ENCODE data around the gene SART1.
"Not testable (repeated sequence)": the region's sequence is repeated elsewhere in the genome, so short reads cannot be mapped to it uniquely, and the experiment has no call there.

SART1 gene

GRCh38 chr11:66006134-66006890 lies 44.8 kb downstream of the SART1 start:
- CTCF ChIA-PET, result no interaction called here
- Mint-ChIP-seq H3K9me3 (no peaks in the 10 kb centered on the region), H3K36me3 (peaks cover 33% of the 10 kb centered on the region), H3K4me1 (peaks cover 26% of the 10 kb centered on the region), H3K27ac (no peak overlapping the region), H3K27me3 (peaks cover 20% of the 10 kb centered on the region), H3K4me3 (no peak overlapping the region)
- DNase-seq, result no peak

GRCh38 chr11:66006891-66007176 lies 45.3 kb downstream of the SART1 start:
- no peak for DNase-seq
- Mint-ChIP-seq H3K27me3 (peaks cover 25% of the 10 kb centered on the region), H3K36me3 (peaks cover 31% of the 10 kb centered on the region), H3K4me3 (no peak overlapping the region), H3K27ac (no peak overlapping the region), H3K4me1 (peaks cover 25% of the 10 kb centered on the region), H3K9me3 (no peaks in the 10 kb centered on the region)
- CTCF ChIA-PET, result no interaction called here

DNA sequence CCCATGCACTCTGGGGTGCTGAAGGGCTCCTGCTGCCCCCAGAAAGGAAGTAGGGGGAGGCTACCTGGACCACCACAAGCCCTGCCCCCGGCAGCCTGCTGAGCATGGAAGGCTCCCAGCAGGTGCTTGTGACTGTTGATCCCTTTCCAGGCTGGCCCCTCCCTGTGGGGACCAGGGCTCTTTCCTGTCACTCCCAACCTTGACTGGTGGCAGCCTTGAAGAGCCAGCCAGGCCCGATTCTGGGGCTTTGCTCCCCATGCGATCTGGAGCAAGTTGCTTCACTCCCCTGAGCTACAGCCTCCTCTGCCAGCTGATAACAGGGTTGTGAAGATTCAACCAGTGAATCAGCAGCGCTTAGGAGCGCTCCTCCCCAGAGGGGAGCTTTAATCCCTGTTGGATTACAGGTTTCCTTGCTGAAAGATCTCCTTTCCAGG lies 45.7 kb downstream of the SART1 start:
- Mint-ChIP-seq H3K4me1 (peaks cover 21% of the 10 kb centered on the region), H3K27ac (no peak overlapping the region), H3K4me3 (no peak overlapping the region), H3K27me3 (peaks cover 29% of the 10 kb centered on the region), H3K36me3 (peaks cover 27% of the 10 kb centered on the region), H3K9me3 (no peaks in the 10 kb centered on the region)
- DNase-seq, result no peak
- CTCF ChIA-PET, result no interaction called here

GRCh38 chr11:66008095-66008467 lies 46.5 kb downstream of the SART1 start:
- H3K4me1 Mint-ChIP-seq, result peaks cover 15% of the 10 kb centered on the region
- H3K27me3 Mint-ChIP-seq, result peaks cover 38% of the 10 kb centered on the region
- no peak for DNase-seq
- H3K36me3 Mint-ChIP-seq, result peaks cover 21% of the 10 kb centered on the region
- H3K27ac Mint-ChIP-seq, result no peak overlapping the region
- H3K9me3 Mint-ChIP-seq, result no peaks in the 10 kb centered on the region
- CTCF ChIA-PET, result interaction anchor here (0.9 to 3.4 kb wide), 2 partner anchors 14 to 37 kb away, joined by 4 to 15 read pairs; no protein-coding TSS in a partner anchor
- no peak overlapping the region for H3K4me3 Mint-ChIP-seq

GRCh38 chr11:66008468-66009101 lies 47.1 kb downstream of the SART1 start:
- H3K4me1 Mint-ChIP-seq, result peaks cover 10% of the 10 kb centered on the region
- no peak for DNase-seq
- CTCF ChIA-PET, result interaction anchor here (0.9 to 3.4 kb wide), 3 partner anchors 13 to 37 kb away, joined by 4 to 15 read pairs (median 4); no protein-coding TSS in a partner anchor
- no peak overlapping the region for H3K4me3 Mint-ChIP-seq
- no peaks in the 10 kb centered on the region for H3K9me3 Mint-ChIP-seq
- H3K27me3 Mint-ChIP-seq, result peaks cover 43% of the 10 kb centered on the region
- H3K36me3 Mint-ChIP-seq, result peaks cover 16% of the 10 kb centered on the region
- no peak overlapping the region for H3K27ac Mint-ChIP-seq

- H3K4me1 Mint-ChIP-seq, H3K27ac Mint-ChIP-seq, H3K4me3 Mint-ChIP-seq, H3K9me3 Mint-ChIP-seq, H3K36me3 Mint-ChIP-seq, DNase-seq: not testable (repeated sequence)
- CTCF ChIA-PET, result interaction anchor here (3.4 kb wide), 1 partner anchor 12 kb away, joined by 15 read pairs; no protein-coding TSS in a partner anchor
- H3K27me3 Mint-ChIP-seq, result peaks cover 49% of the 10 kb centered on the region
Measured at GRCh38 chr11:66010036-66010435, 48.5 kb downstream of the SART1 start.

DNA sequence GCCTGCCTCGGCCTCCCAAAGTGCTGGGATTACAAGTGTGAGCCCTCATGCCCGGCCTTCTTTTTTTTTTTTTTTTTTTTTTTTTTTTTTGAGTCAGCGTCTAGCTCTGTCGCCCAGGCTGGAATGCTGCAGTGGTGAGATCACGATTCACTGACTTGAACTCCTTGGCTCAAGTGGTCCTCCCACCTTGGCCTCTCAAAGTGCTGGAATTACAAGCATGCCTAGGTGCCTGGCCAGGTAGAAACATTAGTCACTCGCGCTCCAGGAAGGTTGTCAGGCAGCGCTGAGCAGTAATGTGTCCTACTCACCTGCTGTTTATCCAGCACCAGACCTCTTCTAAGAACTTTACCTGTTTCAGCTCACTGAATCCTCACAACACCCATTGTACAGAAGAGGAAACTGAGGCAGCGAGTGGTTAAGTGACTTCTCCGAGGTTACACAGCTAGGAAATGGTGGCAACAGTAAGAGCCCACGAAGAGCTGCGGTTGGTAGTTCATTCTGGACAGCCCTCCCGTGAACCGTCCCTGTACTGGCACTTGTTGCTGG lies 49.8 kb downstream of the SART1 start:
- no peak overlapping the region for H3K27ac Mint-ChIP-seq
- H3K27me3 Mint-ChIP-seq, result peaks cover 49% of the 10 kb centered on the region
- no peaks in the 10 kb centered on the region for H3K9me3 Mint-ChIP-seq
- peaks cover 2% of the 10 kb centered on the region for H3K4me1 Mint-ChIP-seq
- no peaks in the 10 kb centered on the region for H3K36me3 Mint-ChIP-seq
- DNase-seq, result no peak
- CTCF ChIA-PET, result interaction anchor here (2.9 to 3.4 kb wide), 2 partner anchors 10 to 11 kb away, joined by 14 to 15 read pairs; no protein-coding TSS in a partner anchor
- H3K4me3 Mint-ChIP-seq, result no peak overlapping the region

- Mint-ChIP-seq H3K9me3 (no peaks in the 10 kb centered on the region), H3K4me1 (peaks cover 2% of the 10 kb centered on the region), H3K4me3 (no peak within 1 kb of the TSS), H3K27ac (no peak within 1 kb of the TSS), H3K27me3 (peaks cover 49% of the 10 kb centered on the region), H3K36me3 (no peaks in the 10 kb centered on the region)
- DNase-seq, result no peak
- CTCF ChIA-PET, result interaction anchor here (0.8 to 2.9 kb wide), 2 partner anchors 11 to 41 kb away, joined by 3 to 14 read pairs; partner anchors contain the start of gene SF3B2
Measured at GRCh38 chr11:66011785-66012303, 50.3 kb downstream of the SART1 start, which contains the start of gene CST6. TSS of gene CST6 (plus strand) at chr11:66012008. CDS start at chr11:66012045, 37 bp downstream.

GRCh38 chr11:66012371-66012945 lies 50.9 kb downstream of the SART1 start:
- Mint-ChIP-seq H3K4me1 (peaks cover 2% of the 10 kb centered on the region), H3K27ac (no peak overlapping the region), H3K9me3 (no peaks in the 10 kb centered on the region), H3K4me3 (no peak overlapping the region), H3K36me3 (no peaks in the 10 kb centered on the region), H3K27me3 (peaks cover 49% of the 10 kb centered on the region)
- no peak for DNase-seq
- CTCF ChIA-PET, result interaction anchor here (0.8 to 2.9 kb wide), 3 partner anchors 10 to 301 kb away, joined by 3 to 14 read pairs (median 3); partner anchors contain the start of gene SF3B2

DNA sequence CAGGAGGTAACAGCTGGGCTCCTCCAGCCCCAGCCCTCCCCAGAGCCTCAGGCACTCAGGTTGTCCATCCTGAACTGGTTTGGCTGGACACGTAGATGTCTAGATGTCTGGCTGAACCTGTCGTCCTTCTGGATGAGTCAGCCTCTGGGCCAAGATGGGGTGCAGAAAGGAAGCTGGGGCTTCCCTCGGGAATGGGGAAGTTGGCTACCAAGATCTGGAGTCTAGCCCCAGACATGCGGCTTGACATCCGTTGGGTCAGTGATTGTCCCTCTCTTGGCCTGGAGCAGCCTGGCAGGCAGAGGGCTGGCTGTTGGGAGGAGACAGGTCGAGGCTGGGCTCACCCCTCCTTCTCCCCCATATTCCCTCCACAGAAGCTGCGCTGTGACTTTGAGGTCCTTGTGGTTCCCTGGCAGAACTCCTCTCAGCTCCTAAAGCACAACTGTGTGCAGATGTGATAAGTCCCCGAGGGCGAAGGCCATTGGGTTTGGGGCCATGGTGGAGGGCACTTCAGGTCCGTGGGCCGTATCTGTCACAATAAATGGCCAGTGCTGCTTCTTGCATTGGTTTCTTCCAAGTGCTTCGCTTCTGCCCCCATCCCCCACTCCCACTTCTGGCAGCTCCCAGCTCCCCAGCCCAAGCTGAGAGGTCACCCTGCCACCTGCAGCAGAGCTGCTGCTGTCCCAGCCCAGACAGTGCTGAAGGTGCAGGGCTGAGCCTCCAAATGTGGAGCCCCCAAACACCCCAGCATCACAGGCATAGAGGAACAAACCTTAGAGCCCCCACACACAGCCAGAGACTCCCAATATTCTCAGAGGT lies 51.6 kb downstream of the SART1 start:
- CTCF ChIA-PET, result interaction anchor here (0.9 to 2.9 kb wide), 2 partner anchors 9 to 302 kb away, joined by 3 to 14 read pairs; no protein-coding TSS in a partner anchor
- no peak overlapping the region for H3K27ac Mint-ChIP-seq
- no peak overlapping the region for H3K4me3 Mint-ChIP-seq

GRCh38 chr11:66013762-66014100 lies 52.2 kb downstream of the SART1 start:
- no peaks in the 10 kb centered on the region for H3K36me3 Mint-ChIP-seq
- CTCF ChIA-PET, result interaction anchor here (0.9 to 2.9 kb wide), 2 partner anchors 9 to 302 kb away, joined by 3 to 14 read pairs; no protein-coding TSS in a partner anchor
- DNase-seq, result no peak
- peaks cover 2% of the 10 kb centered on the region for H3K4me1 Mint-ChIP-seq
- no peaks in the 10 kb centered on the region for H3K9me3 Mint-ChIP-seq
- no peak overlapping the region for H3K27ac Mint-ChIP-seq
- H3K4me3 Mint-ChIP-seq, result no peak overlapping the region
- peaks cover 45% of the 10 kb centered on the region for H3K27me3 Mint-ChIP-seq

More for the DNA sequence above, 51.6 kb downstream of the SART1 start:
- Mint-ChIP-seq H3K4me1 (peaks cover 2% of the 10 kb centered on the region), H3K27me3 (peaks cover 49% of the 10 kb centered on the region), H3K36me3 (no peaks in the 10 kb centered on the region), H3K9me3 (no peaks in the 10 kb centered on the region)
- no peak for DNase-seq

DNA sequence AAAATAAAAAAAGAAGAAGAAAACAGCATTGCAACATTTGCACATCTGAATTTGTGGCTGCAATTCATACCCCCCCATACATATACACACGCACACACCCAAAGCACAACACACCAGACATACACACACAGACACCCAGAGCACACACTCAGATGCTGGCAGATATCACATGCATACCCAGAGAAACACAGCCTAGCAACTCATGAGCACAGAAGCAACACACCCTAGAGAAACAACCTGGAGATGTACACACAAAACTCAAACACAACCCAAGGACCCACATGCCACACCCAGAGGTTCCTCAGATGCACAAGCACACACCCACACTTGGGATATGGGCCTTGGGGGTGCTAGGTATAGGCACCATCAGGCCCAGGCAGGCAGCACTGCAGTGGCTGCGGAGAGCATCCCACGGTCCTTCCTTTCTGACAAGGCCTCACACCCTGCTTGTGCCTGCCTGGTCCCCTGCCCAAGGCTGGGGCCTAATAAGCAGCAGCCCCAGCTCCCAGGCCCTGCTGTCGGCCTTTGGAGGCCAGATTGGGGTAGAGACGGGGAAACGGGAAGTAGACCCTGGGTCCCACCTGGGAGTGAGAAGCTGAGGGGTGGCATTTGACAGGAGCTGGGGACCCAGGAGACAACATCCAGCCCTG lies 53.4 kb downstream of the SART1 start:
- Mint-ChIP-seq H3K27ac (no peak overlapping the region), H3K36me3 (no peaks in the 10 kb centered on the region), H3K9me3 (no peaks in the 10 kb centered on the region), H3K4me3 (no peak overlapping the region), H3K4me1 (peaks cover 2% of the 10 kb centered on the region), H3K27me3 (peaks cover 43% of the 10 kb centered on the region)
- no peak for DNase-seq
- CTCF ChIA-PET, result no interaction called here

DNA sequence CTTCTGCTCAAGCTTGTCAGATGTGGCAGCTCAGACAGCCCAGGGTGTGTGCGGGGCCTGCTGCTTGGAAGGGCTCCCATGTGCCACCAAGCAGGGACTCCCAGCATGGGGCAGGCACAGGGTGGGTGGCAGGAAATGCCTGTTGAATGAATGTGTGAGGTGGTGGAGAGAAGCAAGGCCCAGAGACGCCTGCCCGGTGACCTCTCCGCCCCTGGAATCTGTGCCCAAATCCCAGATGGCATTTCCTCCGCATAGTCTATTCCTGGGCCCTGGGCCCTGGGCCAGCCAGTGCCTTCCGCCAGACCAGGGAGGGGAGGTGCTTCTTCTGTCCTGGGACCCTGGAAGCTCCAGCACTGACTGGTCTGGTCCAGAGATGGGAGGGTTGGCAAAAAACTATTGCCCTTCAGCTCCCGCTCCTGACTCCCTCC lies 53.9 kb downstream of the SART1 start:
- Mint-ChIP-seq H3K36me3 (no peaks in the 10 kb centered on the region), H3K27ac (no peak overlapping the region), H3K27me3 (peaks cover 43% of the 10 kb centered on the region), H3K4me3 (no peak overlapping the region), H3K4me1 (peaks cover 4% of the 10 kb centered on the region), H3K9me3 (no peaks in the 10 kb centered on the region)
- DNase-seq, result no peak
- CTCF ChIA-PET, result no interaction called here

Measured in activated naive CD4-positive, alpha-beta T cell treated with anti-CD3 and anti-CD28 coated beads, Interleukin-2, amount 10 ng/mL, durations not matched to agents 7 days and 5 days (primary cell).